ENCODE results near the gene HSD17B1. TPM values are rescaled to one million over a fixed set of nuclear protein-coding genes. Genes with fewer than 3 reads are reported as not detected.

The HSD17B1 gene
- total and polyA plus RNA-seq, 2 of the 13 experiments (the other 11 are each of a cell fraction or from before 2014, with no cell fraction given): 0.54 to 0.93 TPM

- TF ChIP-seq HNF1A (IDR thresholded peaks at IDR 0.05; ENCODE audit: low read depth) (no peak), HNF1A (CRISPR knock-in tag; IDR thresholded peaks at IDR 0.05; ENCODE audit: borderline replicate concordance) (peak; percentile 83), ZZZ3 (CRISPR knock-in tag; IDR thresholded peaks at IDR 0.05; ENCODE audit: borderline replicate concordance) (peak; percentile 86), RXRB (CRISPR knock-in tag; IDR thresholded peaks at IDR 0.05; ENCODE audit: borderline replicate concordance) (peak; percentile 75), KDM4B (CRISPR knock-in tag; IDR thresholded peaks at IDR 0.05) (0 out of 2 replicates have a peak, but pooled peaks have one; percentile 41), SIN3B (IDR thresholded peaks at IDR 0.05; ENCODE audit: low read length) (no peak), ZMAT5 (CRISPR knock-in tag; IDR thresholded peaks at IDR 0.05; ENCODE audit: borderline replicate concordance, low read depth) (no peak), ZNF775 (CRISPR knock-in tag; IDR thresholded peaks at IDR 0.05; ENCODE audit: borderline replicate concordance) (peak; percentile 31; the same call in 1 of the 2 replicates), HOXA7 (CRISPR knock-in tag; IDR thresholded peaks at IDR 0.05) (no peak), NPAS2 (CRISPR knock-in tag; IDR thresholded peaks at IDR 0.05; ENCODE audit: borderline replicate concordance) (no peak), DBP (CRISPR knock-in tag; IDR thresholded peaks at IDR 0.05; ENCODE audit: not compliant biosample characterization) (peak; percentile 88), ZNF296 (CRISPR knock-in tag; conservative IDR thresholded peaks at IDR 0.05) (0 out of 2 replicates have a peak, but pooled peaks have one; percentile 71), ZNF766 (CRISPR knock-in tag; IDR thresholded peaks at IDR 0.05; ENCODE audit: borderline replicate concordance) (peak; percentile 85), NRL (CRISPR knock-in tag; IDR thresholded peaks at IDR 0.05; ENCODE audit: borderline replicate concordance) (peak; percentile 60; the same call in 1 of the 2 replicates), AGO1 (IDR thresholded peaks at IDR 0.05; ENCODE audit: low read depth, low read length, poor library complexity, severe bottlenecking) (peak; percentile 90), ZNF451 (CRISPR knock-in tag; IDR thresholded peaks at IDR 0.05) (peak; percentile 96), ATF2 (CRISPR knock-in tag; IDR thresholded peaks at IDR 0.05) (peak; percentile 96), TBP (CRISPR knock-in tag; IDR thresholded peaks at IDR 0.05) (no peak), MTA1 (CRISPR knock-in tag; IDR thresholded peaks at IDR 0.05; ENCODE audit: borderline replicate concordance) (peak; percentile 95)
- TF ChIP-seq, protein P1, sequence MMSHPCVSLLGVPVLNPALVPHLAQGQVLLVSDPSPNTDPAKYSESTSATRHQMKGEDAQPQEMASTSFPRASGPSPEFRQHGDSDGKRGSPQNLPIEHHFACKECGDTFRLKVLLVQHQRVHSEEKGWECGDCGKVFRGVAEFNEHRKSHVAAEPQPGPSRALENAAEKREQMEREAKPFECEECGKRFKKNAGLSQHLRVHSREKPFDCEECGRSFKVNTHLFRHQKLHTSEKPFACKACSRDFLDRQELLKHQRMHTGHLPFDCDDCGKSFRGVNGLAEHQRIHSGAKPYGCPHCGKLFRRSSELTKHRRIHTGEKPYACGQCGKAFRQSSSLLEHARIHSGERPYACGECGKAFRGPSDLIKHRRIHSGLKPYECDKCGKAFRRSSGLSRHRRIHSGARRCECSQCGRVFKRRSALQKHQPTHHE (CRISPR knock-in tag; IDR thresholded peaks at IDR 0.05; ENCODE audit: borderline replicate concordance): peak; percentile 100
Measured at GRCh38 chr17:42554250-42555121, 1.8 kb downstream of the HSD17B1 start (continued).
